ENCODE results near the gene ARVCF. TPM values are rescaled to one million over a fixed set of nuclear protein-coding genes. Genes with fewer than 3 reads are reported as not detected.

The ARVCF gene
- total RNA-seq, 1 experiment from 2014 or later: 0.58 TPM

DNA sequence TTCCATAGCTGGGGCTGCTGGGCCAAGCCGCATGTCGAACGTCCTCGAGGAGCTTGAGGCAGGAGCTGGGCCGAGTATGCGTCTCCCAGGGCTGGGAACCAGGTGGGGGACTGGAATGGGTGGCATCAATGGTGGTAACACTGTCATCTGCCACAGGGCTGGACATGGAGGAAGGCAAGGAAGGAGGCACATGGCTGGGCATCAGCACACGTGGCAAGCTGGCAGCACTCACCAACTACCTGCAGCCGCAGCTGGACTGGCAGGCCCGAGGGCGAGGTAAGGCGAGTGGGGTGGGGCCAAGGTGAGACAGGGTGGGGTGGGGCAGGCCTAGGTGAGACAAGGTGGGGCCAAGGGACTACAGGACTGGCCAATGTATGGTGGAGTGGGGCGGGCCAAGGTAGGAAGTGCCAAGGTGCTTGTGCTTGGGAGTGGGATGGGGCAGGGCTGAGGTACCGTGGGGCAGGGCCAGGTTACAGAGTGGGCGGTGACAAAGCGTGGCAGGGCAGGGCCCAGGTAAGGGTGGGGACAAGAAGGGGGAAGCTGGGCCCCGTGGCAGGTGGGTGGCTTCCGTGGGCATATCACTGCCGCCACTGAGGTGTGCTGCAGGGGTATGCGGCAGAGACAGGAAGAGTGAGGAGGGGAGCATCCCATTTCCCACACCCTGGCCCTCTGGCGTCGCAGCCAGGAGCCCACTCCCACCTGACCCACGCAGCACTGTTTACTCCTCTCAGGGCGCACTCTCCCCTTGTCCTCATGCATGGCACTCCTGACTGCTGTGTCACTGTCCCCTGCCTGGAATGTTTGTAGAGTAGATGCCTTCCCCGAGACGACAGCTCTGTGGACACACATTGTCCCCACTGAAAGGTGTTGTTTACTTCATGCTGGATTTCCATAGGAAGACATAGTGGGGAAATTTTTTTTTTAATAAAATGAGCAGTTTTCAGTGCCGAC lies 36.0 kb upstream of the ARVCF start:
- no peak for DNase-seq (ENCODE audit: low spot score)

DNA sequence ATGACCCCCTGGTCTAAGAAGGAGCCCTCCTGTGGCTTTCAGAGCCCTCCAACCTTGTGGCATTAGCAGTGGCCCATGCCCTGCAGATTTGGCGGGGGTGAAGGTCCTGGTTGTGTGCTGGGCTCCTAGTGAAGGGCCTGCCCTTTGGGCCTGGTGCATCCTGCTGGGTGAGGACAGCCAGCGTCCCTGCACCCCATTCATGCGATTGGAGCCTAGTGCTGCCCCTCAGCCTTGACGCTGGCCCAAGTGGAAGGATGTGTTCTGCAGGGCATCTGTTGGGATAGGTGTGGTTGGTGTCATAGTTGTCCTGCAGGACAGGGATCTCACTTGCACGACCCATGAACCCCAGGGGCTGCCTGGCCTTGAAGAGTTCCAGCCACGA lies 35.3 kb upstream of the ARVCF start:
- no peak for DNase-seq (ENCODE audit: low spot score)

DNA sequence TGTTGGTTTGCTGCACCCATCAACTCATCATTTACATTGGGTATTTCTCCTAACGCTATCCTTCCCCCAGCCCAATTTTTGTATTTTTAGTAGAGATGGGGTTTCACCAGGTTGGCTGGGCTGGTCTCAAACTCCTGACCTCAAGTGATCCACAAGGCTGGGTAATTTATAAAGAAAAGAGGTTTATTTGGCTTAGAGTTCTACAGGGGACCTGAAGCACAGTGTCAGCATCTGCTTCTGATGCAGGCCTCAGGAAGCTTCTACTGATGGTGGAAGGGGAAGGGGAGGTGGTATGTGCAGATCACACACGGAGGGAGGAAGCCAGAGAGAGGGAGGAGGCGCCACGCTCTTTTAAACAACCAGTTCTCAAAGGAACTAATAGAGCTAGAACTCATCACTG lies 30.1 kb upstream of the ARVCF start:
- no peak for DNase-seq (ENCODE audit: low spot score)

DNA sequence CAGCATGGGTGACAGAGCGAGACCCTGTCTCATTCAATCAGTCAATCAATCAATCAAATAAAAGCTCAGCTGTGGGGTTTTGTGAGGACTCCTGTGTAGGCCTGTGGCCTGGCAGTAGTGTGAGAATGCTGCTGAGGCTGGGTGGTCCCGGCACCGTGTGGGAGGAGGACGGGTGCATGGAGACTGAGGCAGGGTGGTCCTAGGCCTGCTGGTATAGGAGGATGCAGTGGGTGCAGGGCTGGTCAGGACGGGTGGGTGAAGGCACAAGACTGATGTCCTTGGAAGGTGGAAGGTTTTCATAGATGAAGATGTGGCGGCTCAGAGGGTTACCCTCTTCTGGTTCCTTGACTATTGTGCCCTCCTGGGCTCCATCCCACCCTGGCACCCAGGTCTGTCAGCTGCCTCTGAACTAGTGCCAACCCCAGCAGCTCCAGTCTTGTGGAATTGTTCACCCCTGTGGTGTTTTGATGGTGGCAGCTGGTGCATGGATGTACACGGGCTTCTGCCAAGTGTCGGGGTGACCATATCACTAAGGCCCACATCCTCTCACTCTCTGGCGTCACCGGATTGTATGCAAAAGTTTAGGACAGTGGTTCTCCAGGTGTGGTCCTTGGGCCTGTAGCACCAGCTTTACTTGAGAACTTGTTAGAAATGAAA lies 28.0 kb upstream of the ARVCF start:
- no peak for DNase-seq (ENCODE audit: low spot score)

DNA sequence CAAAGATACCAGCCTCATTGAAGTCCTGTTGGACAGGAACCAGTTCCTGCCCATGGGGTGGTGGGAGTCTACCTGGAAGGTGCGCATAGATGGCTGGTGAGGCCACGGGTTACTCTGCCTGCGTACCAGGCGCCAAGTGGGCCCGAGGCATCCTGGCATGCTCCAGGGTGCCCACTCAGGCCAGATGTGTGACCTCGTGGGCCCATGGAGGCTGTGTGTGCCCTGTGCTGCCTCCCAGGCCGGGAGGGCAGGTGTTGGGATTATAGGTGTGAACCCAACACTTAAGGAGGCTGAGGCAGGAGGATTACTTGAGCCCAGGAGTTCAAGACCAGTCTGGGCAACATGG lies 27.3 kb upstream of the ARVCF start:
- DNase-seq (ENCODE audit: low spot score): no peak

DNA sequence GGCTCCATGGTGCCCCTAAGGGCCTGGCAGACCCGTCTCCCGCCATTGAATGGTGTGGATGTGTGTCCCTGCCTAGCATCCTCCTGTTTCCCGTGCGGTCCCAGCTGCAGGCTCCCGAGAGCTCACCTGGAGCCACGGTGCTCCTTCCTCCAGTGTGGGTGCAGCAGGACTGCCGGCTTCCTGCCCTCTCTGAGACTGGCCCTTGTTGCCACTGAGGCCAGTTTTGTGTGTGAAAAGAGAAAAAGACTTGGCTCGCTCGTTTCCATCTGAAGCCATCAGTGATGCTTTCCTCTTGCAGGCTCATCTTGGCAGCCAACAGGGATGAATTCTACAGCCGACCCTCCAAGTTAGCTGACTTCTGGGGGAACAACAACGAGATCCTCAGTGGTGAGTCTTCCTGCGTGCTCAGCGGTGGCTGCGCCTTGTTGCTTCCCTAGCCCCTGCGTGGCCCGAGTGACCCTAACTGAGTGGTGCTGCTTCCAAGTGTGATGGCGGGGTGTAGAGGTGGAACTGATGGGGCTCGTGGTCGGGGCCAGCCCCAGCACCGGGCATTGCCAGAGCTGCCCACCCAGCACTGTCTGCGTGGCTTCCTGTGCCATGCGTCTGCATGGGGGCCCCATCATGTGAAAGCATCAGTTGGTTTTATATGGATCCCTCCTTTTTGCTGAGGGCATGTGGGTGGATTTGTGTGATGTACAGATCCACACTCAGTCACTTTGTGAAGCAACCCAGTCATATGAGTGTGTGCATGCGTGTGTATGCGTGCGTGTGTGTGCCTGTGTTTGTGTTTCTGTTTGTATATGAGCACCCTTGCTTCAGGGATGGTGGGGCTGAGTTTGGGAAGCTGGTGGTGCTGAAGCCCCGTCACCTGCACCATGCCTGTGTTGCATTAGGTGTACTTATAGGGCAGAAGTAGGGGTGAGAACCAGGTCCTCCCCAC lies 26.7 kb upstream of the ARVCF start:
- DNase-seq (ENCODE audit: low spot score): no peak

DNA sequence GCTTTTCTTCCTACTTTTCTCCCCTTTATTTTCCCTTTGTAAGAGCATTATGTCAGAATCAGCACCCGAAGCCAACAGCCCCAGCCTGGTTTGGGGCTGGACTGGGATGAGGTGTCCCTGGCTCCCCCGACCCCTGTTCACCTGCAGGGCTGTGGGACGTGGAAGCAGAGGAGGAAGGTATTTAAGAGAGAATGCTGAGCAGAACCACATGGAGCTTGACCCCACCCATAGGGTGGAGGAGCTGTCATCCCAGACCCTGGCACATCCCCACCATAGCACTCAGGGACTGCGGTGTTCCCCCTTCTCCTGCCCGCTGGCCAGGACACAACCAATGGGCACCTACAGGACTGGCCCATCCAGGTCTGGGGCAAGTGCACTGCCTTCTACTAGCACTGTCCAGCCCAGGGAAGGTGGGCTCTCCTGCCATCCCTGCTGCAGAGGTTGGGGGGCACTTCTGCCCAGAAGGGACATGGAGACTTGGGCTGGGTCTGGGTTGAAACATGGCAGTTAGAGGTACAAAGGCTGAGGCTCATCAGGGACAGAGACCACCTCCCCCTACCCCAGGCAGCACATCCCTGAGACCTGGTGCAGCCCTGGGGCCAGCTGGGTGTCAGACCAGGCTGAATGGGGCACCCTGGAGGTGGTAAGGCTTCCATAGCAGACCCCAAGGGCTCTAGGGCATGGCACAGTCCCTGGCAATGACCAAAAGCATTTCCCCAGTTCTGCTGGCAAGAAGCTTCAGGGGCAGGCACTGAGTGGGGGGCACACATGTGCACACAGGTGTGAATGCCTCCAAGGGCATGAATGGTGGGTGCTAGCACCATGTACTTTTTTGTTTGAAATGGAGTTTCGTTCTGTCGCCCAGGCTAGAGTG lies 23.9 kb upstream of the ARVCF start:
- DNase-seq (ENCODE audit: low spot score): no peak

DNA sequence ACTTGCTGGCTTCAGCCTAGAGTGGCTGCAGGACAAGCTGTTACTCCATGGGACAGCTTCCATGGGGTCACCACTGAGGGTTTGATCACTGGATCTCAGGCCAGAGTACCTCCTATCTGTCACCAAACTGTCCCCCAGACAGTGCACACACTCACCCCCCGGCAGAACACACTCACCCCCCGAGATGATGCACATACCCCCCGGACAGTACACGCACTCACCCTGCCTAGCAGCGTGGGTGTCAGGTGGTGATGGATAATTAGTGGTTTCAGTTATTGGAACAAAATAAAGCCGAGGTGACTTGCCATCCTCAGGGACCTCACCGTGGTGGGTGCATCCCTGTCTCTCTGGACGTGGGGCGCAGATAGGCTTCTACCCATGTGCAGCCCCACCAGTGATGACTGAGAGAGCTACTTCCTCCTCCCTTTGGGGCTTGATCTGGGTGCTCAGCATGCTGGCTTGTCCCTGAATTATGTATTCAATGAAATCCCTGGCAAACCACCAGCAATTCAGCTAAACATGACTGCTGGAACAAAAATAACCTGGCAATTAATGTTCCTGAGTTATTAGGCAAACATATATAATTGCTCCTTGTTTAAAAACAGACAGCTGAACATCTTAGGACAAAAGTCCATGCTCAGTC lies 23.2 kb upstream of the ARVCF start:
- DNase-seq (ENCODE audit: low spot score): no peak

DNA sequence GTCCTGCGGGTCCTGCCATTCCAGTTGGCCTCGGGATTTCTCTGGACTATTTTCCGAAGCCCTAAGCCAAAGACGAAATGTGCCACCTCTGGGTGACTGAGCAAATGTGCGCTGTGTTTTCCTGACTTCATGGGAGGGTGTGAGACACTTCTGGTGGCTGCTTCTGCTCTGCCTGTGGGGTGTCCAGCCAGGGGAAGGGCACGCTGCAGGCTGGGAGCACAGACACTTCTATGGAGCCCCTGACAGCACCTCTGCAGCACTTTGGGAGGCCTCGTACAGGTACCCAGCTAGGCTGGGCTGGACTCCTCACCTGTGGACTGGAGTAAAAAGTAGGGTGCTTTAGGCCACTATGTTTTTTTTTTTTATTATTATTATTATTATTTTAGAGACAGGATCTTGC lies 22.0 kb upstream of the ARVCF start:
- no peak for DNase-seq (ENCODE audit: low spot score)

DNA sequence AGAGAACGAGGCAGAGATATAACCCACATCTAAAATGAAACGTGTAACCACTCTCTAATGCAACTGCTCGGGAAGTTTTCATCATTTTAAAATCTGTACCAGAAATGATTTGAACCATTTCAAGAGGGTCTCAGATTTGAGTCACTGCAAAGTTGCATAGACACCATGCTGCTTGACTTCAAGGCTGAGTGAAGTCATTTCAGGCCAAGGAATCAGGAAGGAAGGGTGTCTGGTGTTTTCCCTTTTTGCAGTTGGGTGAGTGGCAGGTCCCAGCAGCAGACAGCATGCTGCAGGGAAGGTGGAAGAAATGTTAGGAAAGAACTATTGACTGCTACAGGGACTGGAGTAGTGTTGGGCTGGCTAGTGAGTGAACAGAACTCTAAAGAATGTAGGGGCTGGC lies 20.8 kb upstream of the ARVCF start:
- no peak for DNase-seq (ENCODE audit: low spot score)

DNA sequence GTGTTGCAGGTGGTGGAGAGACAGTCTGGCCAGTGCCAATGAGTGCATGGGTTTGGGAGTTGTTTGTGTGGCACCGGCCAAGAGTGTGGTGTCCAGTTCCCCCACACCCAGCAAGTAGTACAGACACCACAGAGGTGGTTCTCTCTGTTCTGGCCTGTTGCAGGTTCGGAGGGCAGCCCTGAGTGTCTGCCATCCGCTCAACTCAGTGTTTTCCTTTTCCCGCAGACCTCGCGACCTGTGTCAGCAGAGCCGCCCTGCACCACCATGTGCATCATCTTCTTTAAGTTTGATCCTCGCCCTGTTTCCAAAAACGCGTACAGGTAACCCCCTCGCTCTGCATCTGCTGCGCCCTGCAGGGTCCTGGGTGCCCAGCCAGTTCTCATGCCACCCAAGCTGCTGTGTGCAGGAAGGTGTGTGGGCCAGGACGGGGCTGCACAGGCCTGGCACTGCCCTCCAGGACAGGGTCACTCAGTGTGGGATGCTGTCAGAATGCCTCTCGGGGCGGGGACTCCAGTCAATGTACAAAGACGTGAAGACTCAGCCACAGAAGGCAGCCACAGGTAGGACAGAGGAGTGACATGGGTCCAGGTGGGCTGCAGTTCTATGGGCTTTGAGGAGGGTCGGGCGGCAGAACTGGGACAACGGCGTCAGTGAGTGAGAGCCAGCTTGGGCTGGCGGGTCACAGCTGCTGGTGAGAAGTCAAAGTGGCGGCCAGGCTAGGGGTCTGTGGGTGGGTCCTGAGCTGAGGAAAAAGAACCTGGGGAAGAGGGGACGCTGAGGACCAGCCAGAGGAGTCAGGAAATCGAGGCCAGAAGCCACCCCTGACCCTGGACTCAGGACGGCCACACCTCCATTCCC lies 20.1 kb upstream of the ARVCF start:
- DNase-seq (ENCODE audit: low spot score): no peak

DNA sequence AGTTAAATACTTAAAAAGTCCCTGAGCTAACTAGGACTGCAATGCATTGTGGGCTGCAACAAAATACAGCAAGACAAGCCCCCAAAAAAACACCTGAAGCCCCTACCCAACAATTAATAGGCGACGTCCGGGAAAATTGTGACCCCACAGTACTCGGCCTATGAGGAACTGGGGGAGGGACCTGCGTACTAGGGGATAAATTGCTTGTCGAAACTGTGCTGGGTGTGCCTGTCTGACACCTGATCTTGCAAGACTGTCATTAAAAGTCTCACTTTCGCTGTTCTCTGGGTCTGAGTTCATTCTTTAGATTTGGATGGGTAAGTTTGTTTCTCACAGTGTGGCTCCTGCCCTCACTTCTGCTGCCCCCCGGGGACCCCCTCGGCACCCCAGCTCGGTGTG lies 19.5 kb upstream of the ARVCF start:
- DNase-seq (ENCODE audit: low spot score): no peak

DNA sequence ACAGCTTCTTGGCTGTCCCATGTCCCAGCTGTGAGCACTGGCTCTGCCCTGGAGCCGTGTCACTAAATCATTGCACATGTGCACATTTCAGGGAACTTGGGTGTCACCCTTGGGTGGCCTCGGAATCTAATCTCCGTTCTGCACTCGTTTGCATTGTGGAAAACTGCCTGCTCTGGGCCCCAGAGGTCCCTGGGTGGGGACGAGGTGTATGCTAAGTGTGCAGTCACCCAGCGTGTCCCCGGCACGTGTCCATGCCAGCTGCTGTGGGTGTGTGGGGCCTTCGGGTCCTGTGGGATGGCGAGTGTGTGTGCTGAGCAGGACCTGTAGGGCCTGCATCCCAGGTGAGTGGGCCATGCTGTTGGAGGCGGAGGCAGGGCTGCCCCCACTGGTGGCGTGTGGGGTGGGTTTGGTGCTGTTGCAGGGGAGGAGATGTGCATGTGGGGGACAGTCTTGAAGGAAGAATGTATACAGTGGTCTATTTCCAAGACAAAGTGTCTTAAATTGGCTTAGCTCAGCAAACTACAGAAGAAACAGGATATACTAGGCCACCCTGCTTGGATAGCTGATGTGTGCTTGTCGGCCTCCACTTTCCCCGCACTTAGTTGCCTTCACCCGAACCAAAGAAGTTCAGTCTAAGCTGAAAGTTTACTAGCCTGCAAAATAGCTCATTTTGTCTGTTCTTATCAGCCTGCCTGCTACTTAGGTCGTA lies 18.9 kb upstream of the ARVCF start:
- no peak for DNase-seq (ENCODE audit: low spot score)

DNA sequence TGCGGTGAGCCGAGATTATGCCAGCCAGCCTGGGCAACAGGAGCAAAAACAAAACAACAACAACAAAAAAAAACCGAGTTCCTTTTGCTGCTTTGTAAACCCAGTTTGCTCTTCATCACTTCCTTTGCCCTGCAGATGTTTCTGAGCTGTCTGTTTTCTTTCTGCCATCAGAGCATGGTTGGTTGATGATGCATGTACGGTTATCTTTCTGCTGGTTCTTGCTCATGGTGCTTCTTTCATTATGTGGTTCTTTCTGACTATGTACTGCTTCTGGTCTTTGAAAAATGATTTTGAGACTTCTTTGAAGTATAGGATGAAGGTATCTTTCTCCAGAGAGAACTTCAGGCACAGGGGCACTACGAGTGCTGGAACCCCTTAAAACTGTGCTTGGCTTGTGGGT lies 17.5 kb upstream of the ARVCF start:
- DNase-seq (ENCODE audit: low spot score): no peak

DNA sequence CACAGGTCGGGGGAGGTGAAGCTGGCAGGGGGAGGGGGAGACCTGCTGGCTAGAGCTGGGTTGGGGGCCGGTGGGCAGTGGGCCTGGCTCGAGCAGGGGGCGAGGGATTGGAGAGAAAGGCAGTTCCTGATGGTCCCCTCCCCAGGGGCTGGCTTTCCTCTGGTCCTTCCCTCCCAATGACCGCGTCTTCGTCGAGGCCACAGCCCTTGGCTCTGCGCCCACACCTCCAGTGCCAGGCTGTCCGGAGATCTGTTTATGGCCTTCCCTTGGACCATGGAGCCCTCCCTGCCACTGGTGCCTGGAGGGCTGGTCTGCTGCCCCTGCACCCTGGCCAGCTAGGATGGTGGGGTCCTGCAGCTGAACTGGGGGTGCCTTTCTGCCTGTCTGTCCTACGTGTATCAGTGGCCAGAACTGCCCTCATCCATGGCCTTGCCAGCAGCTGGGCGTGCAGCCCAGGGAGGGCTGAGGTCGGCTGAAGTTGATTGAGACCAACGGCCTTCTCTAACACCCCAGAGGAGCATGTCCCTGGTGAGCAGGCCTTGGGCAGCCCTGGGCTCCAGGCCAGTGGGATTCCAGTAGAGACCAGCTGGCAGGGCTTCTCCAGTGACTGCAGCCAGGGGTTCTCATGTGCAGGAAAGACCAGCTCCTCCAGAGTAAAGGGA lies 16.6 kb upstream of the ARVCF start:
- DNase-seq (ENCODE audit: low spot score): no peak

DNA sequence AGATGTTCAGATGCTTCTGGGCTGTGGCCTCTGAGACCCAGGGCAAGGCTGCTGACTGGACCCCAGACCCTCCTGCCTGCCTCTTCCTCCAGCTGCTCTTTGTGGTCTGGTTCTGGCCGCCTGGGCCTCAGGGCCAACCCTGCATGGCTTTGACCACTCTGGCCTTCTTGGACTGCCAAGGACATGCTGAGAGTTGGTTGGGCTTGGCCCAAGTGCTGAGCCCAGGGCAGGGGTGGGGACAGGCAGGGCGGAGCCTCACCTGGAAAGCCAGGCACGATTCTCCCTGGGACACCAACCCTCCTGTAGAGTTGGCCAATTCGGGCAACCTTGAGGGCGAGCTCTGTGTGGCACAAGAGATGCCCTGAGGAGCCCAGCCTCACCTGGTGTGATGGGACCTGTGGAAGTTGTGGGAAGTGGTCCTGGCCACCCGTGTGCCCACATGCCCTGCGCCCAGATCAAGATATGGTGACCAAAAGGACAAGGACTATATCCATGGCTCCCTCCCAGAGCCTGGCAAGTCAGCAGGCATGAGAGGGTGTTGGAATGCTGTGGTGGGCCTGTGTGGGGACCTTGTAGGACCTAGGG lies 15.9 kb upstream of the ARVCF start:
- no peak for DNase-seq (ENCODE audit: low spot score)

DNA sequence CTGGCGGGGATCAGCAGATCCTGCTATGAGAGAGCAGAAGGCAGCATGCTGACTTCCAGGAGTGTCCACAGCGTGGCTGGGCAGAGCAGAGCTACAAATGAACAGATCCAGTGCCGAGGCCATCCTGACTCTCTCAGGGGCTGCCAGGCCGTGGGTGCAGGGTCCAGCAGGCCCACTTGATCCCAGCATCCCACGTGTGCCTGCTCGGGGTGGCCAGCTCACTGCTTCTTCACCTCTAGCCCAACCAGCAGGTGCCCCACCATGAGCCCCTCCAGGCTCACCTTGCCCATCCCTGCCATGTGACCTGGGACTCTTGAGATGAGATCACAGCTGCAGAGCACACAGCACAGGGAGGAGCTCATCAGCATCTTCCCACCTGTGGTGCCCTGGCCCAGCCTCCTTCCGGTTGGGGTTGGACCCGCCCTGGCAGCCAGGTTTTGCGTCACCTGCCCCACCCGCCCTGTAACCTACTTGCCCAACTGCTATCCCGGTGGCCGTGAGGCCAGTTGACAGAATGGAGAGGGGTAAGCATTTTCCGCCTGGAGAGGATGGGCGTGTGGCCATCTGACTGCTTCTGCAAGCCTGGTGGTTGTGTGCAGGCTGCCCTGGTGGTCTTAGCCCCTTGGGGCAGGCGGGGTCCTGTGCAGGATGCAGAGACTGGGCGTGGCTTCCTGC lies 15.2 kb upstream of the ARVCF start:
- DNase-seq (ENCODE audit: low spot score): no peak

All from H4 (cell line).